ENCODE measurements around the gene WIF1.
A peak's percentile ranks its signal among the peaks of the same experiment; 100 is the strongest.

WIF1 gene, protein sequence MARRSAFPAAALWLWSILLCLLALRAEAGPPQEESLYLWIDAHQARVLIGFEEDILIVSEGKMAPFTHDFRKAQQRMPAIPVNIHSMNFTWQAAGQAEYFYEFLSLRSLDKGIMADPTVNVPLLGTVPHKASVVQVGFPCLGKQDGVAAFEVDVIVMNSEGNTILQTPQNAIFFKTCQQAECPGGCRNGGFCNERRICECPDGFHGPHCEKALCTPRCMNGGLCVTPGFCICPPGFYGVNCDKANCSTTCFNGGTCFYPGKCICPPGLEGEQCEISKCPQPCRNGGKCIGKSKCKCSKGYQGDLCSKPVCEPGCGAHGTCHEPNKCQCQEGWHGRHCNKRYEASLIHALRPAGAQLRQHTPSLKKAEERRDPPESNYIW
- total RNA-seq, result 0 to 0.88 (median 0) reads per million in 17 experiments

DNA sequence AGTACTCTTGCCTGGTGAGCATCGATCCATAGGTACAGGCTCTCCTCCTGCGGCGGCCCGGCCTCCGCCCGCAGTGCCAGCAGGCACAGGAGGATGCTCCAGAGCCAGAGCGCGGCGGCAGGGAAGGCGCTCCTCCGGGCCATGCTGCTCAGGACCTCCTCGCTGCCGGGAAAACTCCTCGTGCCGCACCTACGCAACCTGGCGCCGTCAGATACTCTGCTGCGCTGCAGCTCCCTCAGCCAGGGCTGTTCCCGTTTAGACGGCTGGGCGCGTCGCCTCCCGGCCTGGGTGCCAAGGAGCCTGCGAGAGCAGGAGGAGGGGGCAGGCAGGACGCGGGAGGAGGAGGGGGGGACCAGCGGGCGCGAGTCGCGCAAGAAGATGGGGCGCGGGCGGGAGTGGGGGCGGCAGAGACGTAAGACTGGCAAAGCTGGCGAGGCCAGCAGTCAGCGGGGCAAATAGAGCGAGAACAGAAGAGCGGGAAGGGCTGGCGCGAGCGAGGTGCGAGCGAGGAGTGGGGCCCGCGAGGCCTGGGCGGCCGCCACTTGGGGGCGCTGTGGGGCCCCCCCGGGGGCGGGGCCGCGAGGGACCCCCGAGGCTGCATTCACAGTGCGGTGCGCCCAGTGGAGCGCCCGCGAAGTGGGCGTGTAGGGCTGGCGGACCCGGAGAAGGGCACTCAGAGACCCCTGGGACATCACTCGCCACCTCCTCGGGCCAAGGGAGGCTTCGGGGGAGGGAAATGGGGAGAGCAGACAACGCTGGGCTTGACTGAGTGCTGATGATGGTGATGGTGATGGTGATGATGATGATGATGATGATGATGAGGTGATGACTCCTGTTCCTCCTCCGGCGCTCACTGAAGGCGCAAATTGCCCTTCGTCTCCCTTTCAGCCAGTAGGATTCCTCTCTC is at the start of gene WIF1:
WIF1 (minus strand) TSS at position 257 of the 907 bp plus-strand sequence; CDS start at position 143, 114 bp downstream.
- DNase-seq, result peak; percentile 8 to 54 (median 36)

DNA sequence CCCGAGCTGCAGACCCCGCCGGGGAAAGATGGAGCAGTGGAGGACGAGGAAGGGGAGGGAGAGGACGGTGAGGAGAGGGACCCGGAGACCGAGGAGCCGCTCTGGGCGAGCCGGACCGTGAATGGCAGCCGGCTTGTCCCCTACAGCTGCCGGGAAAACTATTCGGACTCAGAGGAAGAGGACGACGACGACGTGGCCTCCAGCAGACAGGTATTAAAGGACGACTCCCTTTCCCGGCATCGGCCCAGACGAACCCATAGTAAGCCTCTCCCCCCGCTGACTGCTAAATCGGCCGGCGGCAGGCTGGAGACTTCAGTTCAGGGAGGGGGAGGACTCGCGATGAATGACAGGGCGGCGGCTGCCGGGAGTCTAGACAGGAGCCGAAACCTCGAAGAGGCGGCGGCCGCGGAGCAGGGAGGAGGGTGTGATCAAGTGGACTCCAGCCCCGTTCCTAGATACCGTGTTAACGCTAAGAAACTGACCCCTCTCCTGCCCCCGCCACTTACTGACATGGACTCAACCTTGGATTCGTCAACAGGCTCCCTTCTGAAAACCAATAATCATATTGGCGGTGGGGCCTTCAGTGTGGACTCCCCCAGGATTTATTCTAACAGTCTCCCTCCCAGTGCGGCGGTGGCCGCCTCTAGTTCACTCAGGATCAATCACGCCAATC is 49.2 kb upstream of the WIF1 start:
- peak; percentile 37 to 78 (median 62) for DNase-seq

DNA sequence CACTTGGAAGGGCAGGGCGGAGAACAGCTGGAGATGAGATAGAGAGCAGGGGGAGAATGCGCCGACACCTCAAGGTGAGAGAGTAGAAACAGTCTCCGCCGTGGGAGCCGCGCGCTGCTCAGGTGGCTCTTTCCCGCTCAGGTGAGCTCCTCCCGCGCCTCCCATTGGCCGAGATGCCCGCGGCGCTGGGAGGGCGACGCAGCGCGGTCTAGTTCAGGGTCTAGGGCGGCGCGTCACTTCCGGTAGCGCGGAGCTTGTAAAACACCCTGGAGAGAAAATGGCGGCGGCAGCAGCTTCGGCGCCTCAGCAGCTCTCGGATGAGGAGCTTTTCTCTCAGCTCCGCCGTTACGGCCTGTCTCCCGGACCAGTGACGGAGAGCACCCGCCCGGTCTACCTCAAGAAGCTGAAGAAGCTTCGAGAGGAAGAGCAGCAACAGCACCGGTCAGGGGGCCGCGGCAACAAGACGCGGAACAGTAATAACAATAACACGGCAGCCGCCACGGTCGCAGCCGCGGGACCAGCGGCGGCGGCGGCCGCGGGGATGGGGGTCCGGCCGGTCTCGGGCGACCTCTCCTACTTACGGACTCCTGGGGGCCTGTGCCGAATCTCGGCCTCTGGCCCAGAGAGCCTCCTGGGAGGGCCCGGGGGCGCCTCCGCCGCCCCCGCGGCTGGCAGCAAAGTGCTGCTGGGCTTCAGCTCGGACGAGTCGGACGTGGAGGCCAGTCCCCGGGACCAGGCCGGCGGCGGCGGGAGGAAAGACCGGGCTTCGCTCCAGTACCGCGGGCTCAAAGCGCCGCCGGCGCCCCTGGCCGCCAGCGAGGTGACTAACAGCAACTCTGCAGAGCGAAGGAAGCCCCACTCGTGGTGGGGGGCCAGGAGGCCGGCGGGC is 48.5 kb upstream of the WIF1 start, which contains the start of gene LEMD3:
LEMD3 (plus strand) TSS at position 264 of the 889 bp plus-strand sequence; CDS start at position 278, 14 bp downstream.
- DNase-seq, result peak; percentile 90 to 96 (median 93)

DNA sequence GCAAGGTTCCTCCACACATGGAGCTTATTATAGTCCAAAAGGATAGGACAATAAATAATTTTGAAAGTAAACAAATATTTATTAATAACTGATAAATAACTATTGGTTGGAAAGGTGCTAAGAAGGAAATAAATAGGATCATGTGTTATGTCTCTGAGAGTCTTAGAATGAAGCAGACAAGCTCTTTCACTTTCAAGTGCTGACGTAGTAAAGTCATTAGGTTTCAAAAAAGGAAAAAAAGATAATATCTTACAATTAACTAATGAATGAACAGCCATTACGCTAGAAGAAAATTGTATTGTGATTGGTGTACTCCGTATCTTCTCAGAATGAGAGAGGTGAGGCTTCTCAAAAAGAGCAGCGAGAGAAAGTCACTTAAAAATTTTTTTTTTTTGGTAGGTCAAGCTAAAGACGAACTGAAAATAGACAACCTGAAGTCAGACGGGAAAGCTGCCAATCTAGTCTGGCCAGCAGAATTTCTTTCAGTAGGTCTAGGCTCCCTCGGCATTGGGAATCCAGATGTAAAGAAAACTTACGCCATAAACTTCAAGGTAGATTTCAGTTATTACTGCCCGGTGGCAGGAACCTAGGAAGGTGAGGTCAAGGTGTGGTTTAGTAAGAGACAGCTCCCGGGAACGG is 47.7 kb upstream of the WIF1 start:
- DNase-seq, result peak in 1 of 4 experiments; percentile 19

DNA sequence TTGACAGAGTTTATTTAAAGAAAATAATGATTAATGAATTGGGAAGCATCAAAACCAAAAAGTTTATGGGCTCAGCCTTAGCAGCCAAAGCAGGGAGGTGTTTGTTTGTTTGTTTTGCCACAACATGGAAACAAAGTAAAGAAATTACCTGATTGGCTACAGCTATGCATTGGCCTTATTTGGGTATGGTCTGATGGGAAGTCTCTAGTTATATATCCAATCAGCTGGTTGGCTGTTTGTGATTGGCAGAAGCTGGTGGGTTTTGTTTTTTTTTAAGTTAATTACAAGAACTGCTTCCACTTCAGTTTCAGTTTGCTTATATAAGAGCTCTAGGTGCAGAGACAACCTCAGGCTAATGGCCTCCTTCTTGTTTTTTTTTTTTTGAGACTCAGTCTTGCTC is 43.7 kb upstream of the WIF1 start:
- DNase-seq, result no peak

DNA sequence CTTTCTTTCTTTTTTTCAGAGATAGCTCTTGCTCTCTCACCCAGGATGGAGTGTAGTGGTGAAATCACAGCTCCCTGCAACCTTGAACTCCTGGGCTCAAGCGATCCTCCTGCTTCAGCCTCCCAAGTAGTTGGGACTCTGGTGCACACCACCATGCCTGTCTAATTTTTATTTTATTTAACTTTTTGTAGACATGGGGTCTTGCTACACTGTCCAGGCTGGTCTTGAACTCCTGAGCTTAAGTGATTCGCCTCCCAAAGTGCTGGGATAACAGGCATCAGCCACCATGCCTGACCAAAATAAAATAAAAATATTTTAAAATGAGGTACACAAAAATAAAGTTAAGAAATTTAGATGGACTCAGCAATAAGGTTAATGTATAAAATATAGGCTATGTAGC is 43.1 kb upstream of the WIF1 start:
- DNase-seq, result no peak

DNA sequence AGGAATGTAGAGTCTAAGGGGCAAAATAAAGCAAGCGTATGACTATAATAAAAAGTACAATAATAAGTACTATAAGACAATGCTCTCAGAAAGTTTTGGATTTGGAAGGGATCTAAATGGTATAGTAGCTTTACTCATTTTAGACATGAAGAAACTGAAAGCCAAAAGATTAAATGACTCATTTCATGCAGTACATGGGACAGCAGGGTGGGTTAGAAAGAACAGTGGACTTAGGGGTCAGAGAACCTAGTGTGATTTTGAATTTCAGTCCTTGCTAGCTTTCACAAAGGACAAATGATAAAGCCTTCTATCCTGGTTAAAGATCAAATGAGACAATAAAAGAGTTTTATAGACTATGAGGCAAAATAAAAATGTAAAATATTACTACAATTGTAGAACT is 41.5 kb upstream of the WIF1 start:
- DNase-seq, result no peak

DNA sequence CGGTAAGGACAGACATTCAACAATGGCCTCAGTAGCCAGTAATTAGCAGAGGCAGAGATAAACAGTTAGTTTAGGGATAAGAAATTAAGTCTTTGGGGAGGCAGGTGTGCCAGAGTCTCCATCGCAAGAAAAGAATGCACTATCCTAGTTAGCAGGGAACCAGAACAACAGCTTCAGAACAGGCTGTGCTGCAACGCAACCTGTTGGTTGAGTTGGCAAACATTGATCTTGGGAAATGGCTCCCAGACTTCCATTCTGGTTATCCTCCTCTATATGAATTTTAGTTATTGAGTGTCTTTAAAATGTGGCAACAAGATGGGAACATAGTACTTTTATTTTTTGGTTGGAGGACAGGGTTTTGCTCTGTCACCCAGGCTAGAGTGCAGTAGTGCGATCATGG is 36.0 kb upstream of the WIF1 start:
- DNase-seq, result no peak

DNA sequence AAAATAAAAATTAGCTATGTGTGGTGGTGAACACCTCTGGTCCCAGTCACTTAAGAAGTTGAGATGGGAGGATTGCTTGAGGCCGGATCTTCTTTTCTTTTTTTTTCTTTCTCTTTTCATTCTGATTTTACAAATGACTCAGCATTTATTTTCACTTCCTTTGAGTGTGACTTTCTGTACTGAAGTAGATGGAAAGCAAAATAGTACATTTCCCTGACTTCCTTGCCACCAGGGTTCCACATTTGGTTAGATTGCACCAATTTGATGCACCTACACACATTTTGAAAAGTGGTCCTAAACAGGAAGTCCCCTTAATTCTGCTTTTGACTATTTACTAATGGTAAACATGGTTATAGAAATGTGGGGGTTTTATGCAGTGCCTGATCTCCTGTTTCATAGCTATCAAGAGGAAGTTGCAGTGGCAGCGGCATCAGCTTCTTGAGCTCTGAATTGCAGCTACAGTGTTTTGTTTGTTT is 35.3 kb upstream of the WIF1 start:
- peak; percentile 43 to 63 (median 58) for DNase-seq

DNA sequence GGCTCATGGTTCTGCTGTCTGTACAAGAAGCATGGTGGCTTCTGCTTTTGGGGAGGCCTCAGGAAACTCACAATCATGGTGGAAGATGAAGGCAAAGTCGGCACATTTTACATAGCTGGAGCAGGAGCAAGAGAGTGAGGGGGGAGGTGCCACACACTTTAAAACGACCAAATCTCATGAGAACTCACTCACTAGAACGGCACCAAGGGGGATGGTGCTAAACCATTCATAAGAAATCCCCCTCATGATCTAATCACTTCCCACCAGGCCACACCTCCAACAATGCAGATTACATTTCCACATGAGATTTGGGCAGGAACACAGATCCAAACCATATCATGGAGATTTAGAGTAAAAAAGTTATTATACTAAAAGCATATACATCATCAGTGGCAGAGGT is 34.7 kb upstream of the WIF1 start:
- DNase-seq, result no peak

DNA sequence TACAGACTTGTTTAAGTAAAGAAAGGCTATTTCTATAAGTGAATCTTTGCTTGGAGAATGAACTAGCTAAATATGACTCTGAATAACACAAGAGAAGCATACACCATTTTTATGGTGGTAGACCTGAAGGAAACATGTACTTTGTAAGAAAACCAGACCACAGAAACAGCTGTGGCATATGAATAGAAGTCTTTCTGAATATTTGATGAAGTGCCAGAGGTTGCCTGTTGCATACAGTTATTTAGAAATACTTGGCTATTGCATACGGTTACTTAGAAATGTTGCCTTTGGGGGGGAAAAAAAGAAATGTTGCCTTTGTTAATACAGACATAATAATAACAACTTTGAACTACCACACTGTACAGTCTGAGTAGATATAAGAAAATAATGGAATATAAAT is 31.5 kb upstream of the WIF1 start:
- no peak for DNase-seq

DNA sequence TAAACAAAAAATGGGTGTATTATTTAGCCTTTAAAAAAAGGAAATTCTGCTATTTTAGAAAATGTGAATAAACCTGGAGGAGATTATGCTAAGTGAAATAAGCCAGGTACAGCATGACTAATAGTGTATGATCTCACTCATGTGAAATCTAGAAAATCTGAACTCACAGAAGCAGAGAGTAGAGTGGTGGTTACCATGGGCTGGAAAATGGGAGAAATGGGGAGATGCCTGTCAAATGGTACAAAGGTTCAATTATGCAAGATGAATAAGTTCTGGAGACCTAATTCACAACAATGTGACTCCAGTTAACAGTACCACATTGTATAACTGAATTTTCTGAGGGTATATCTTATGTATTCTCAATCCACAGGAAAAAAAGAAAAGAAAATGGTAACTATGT is 30.9 kb upstream of the WIF1 start:
- DNase-seq, result no peak

DNA sequence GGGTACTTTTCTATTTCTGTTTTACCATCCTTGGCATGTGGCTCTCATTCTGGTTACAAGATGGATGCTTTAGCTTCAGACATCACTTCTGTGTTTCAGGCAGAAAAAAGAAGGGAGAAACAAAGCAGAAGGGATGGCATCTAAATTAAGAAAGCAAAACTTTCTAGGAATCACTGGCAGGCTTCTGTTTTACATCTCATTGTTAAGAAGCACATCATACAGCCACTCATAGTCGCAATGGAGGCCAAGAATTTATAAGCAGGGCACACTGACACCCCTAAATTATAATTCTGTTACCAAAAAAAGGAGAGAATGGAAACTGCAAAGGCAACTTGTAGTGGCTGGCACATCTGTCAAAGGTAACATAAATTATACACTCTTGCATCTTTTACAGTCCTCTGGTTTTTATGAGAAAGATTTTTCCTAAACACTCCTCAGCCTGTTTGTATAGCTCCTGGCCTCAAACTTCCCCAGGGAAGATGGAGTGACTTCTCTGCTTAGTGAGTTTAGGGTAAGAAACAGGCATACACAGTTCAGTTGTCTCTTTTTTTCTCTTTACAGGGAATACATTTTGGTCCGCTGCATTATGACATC is 26.3 kb upstream of the WIF1 start:
- no peak for DNase-seq

DNA sequence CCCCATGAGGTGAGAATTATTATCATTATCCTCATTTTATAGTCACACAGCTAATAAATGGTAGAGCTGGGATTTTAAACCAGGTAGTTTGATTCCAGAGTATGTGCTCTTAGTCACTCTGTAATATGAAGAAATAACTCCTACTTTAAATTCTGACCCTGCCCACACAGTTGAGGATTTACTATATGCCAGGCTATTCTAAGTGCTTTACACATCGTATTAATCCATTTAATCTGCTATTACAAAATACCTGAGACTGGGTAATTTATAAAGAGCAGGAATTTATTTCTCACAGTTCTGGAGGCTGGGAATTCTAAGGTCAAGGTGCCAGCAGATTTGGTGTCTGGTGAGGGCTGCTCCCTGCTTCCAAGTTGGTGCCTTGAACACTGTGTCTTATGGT is 19.6 kb upstream of the WIF1 start:
- no peak for DNase-seq

DNA sequence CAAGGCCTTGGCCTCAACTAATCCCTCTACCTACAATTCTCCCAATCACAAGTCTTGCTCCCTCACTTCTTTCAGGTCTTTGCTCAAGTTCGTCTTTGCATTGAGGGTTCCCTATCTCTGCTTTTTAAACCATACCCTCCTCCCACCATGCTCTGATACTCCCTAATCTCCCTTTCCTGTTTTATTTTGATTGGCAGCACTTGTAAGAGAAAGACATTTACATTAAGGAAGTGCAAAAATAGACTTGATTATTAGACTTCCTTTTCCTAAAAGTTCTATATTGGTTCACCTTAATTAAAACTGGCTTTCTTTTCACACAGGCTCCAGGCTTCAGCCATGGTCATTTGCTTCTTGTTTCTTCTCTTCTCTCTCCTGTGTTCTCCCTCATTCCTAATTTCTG is 18.3 kb upstream of the WIF1 start:
- DNase-seq, result peak in 2 of 4 experiments; percentile 15 to 22

DNA sequence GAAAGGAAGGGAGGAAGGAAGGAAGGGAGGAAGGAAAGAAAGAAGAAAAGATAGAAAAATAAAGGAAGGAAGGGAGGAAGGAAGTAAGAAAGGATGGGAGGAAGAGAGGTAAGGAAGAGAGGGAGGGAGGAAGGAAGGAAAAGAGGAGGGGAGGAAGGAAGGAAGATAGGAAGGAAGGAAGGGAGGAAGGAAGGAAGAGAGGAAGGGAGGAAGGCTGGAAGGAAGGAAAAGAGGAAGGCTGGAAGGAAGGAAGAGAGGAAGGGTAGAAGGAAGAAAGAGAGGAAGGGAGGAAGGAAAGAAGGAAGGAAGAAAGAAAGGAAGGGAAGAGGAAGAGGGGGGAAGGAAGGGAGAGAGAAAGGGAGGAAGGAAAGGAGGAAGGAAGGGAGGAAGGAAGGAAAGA is 12.8 kb upstream of the WIF1 start:
- no peak for DNase-seq

DNA sequence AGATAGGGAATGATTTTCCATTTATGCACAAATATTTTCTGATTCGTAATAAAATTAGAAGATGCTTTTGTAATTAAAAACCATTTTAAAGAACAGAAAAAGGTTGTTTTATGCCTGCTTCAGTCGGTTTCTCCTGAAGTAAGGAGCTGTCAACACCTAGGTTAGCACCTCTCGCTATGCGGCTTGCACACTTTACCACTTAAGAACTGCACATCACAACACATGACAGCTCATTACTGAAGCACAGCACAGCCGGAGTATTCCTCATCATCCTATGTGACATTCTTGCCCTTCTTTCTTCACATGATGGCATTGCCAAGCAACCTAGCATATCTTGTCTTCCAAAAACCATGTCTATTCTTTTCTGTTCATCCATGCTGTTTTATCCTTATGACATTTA is 5.4 kb upstream of the WIF1 start:
- no peak for DNase-seq

DNA sequence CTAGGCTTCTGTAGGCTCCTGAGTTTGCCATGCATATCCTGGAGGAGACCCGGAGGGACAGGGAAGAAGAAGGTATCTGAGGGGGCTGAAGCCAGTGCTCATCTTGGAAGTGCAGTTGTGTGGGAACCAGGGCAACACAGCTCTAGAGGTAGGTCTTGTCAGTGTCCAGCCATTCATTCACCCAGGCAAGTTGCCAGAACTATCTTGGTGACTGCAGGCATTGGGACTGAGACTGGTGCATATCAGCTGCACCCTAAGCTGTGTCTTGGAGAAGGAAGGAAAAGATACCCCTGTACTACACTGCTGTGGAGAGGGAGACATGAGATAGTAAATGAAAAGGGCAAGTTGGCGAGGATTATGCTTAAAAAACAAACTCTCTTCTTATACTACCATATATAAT is 4.9 kb upstream of the WIF1 start:
- no peak for DNase-seq

DNA sequence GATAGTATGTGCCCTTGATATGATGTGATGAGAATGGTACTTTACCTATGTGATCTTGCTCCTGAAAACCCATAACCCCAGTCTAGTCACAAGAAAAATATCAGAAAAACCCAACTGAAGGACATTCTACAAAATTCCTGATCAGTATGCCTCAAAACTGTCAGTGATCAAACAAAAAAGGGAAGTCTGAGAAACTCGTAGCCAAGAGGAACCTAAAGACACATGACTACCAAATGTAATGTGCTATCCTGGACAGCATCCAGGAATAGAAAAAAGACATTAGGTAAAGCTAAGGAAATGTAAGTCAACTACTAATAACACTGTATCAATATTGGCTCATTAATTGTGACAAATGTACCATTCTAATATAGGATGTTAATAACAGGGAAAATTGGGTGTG is 4.1 kb upstream of the WIF1 start:
- DNase-seq, result peak; percentile 30 to 73 (median 54)

DNA sequence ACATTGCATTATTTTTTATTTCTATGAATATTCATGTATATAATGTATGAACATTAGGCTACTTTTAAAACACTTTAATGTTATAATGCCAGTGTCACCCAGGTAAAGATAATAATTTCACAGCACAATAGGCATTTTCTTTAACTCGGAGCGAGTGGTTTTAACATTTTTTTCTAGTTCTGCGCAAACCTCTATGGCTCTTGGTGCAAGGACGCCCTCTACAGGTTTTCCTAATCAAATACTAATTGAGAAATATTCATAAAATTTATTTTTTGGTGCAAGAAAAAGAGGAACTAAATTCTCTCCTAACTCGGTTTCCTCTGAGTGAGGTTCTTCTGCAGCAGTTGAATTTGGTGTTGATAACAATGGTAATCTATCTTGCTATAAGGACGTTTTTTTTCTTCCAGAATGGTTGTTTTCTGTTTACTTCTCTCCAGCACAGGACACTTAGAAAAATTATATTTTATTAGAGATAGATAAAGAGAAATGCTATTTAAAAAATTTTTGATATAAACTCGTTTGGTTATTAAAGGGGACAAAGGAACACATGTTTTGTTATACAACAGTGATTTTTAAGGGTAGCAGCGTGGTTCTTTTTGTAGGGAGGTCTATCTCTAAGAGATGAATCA is 2.4 kb upstream of the WIF1 start:
- DNase-seq, result peak; percentile 63 to 87 (median 72)

All from suppressor macrophage (primary cell).